Nucleus accumbens (tissue), 56 donors: ENCODE measurements around the gene CYS1.
A peak's percentile ranks its signal among the peaks of the same experiment; 100 is the strongest.

Experiments
- DNase-seq, 56 donors: peaks; one replicate each; lab custom pipeline; 2025; lab: John Stamatoyannopoulos, UW

CYS1 gene

GRCh38 chr2:10075101-10075500, 5.1 kb downstream of the CYS1 start:
- no peak for DNase-seq

GRCh38 chr2:10073706-10074105, 6.5 kb downstream of the CYS1 start:
- no peak for DNase-seq

- peak in 49 of 56 donors; percentile 14 to 89 (median 56) for DNase-seq
Measured at GRCh38 chr2:10072656-10073480, 7.3 kb downstream of the CYS1 start.

GRCh38 chr2:10071595-10071994, 8.6 kb downstream of the CYS1 start:
- DNase-seq, result no peak

GRCh38 chr2:10071176-10071575, 9.0 kb downstream of the CYS1 start:
- DNase-seq, result no peak

- no peak for DNase-seq
Measured at GRCh38 chr2:10067881-10068280, 12.3 kb downstream of the CYS1 start.

- no peak for DNase-seq
Measured at GRCh38 chr2:10067330-10067729, 12.9 kb downstream of the CYS1 start.

- DNase-seq, result no peak
Measured at GRCh38 chr2:10065773-10066055, 14.5 kb downstream of the CYS1 start.

- no peak for DNase-seq
Measured at GRCh38 chr2:10064932-10065772, 15.1 kb downstream of the CYS1 start.

- no peak for DNase-seq
Measured at GRCh38 chr2:10063566-10063965, 16.6 kb downstream of the CYS1 start.

GRCh38 chr2:10062931-10063365, 17.3 kb downstream of the CYS1 start:
- no peak for DNase-seq

- DNase-seq, result no peak
Measured at GRCh38 chr2:10061221-10061925, 18.8 kb downstream of the CYS1 start.

- DNase-seq, result no peak
Measured at GRCh38 chr2:10059552-10060335, 20.5 kb downstream of the CYS1 start.

GRCh38 chr2:10059016-10059351, 21.2 kb downstream of the CYS1 start:
- DNase-seq, result no peak

- no peak for DNase-seq
Measured at GRCh38 chr2:10058251-10059015, 21.8 kb downstream of the CYS1 start.

- DNase-seq, result no peak
Measured at GRCh38 chr2:10057231-10058107, 22.7 kb downstream of the CYS1 start.

- no peak for DNase-seq
Measured at GRCh38 chr2:10056439-10056838, 23.8 kb downstream of the CYS1 start.

- DNase-seq, result no peak
Measured at GRCh38 chr2:10054976-10055375, 25.2 kb downstream of the CYS1 start.

GRCh38 chr2:10054424-10054823, 25.8 kb downstream of the CYS1 start:
- no peak for DNase-seq
